Measurements from ENCODE around the gene SOD3.

SOD3 gene

DNA sequence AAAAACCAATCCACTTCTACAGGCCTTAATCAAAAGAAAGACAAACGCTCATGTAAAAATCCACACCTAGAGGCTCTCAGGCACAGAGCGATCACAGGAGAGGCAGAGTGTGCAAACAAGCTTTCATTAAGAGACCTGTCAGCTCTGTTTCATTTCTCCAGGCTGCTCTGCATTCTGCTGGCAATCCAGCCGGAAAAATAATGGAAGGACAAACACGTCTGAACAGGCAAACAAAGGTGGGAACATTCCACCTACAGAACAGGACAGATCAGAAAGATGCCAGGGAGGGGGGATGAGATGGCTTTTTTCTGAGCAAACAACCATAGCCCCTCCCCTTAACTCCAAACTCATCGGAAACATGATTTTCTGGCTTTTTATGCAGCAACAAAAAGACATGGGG is 9.7 kb downstream of the SOD3 start:
- DNase-seq = no peak

DNA sequence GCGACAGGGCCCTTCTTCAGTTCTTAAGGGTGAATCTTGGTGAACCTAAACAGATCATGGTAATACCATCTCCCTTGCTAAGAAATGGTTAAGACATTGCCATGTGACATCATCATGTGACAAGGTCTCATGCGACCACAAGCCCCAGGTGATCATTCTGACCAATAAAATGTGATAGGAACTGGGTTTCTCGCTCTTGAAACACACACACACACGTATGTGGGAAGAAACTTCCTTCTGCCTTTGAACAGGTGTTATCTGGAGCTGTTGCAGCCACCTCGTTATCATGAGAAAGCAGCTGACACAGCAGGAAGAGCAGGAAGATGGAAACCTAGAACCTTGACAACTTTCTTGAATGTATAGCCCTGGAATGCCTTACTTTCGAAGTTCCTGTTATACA is 10.2 kb downstream of the SOD3 start:
- no peak for DNase-seq

DNA sequence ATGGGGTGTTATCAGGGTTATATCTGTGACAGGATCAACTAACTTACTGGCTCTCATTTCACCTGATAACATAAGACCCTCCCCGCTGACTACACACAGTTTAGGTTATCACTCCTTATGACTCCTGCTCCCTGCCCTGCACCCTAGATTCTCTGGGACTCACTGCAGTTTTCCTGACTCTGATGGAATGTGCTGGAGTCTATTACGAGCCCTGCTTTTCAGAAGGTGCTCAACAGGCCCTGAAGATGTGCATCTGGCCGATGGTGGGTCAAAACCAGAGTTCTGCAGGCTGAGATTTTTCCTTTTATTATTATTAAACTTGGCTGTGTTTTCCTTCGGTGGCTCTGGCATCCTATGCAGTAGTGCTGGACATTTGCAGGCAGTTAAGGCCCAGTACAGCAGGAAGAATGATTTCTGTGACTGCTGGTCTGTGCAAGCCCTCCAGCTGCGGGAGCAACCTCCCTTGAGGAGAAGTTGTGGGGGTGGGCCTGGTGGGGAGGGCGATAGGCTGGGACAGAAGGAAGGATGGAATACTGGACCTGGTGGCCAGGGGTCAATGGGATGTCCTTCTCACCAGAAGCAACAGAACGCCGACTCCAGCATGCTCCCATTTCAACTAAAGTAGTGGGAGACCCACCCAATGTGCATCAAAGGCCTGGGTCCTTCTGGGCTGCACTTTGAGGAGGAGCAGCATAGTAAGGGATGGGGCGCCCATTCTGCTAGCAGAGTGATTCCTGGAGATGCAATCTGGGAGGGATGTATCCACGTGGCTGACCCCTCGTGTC is 11.0 kb downstream of the SOD3 start:
- DNase-seq = no peak

DNA sequence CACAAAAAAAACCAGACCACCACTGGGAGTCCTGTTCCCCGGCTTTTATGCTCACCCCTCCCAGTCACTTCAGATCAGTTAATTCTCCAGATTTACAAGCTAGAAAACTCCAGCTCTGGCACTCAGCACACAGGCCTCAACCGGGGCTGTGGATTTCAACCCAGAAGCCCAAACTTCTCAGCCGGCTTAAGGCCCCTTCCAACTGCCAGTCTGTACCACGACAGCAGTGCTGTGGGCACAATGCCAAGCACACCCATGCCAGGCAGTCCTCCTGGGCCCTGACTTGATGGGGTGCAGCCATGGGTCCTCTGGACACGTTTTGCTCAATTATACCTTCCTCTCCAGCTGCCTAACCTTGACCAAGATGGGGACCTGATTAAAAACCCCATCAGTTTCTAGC is 12.2 kb downstream of the SOD3 start:
- DNase-seq = no peak

DNA sequence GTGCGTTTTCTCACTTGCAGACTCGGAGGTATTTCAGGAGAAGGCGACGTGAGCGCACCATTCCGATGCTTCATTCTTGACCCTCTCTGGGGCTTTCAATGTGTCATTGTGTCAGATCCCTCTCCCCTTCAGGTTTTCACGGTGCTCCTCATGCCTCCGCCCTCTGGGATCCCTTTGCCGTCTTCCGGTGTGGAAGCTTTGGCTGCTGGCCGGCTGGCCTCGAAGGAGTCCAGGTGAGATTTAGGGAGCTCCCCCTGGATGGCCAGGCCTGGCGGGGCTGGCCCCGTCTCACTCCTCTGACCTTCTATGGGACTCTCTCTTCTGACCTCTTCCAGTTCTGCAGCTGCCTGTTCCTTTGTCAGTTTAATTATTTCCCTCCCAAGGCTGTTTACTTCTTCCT is 12.9 kb downstream of the SOD3 start:
- DNase-seq = no peak

DNA sequence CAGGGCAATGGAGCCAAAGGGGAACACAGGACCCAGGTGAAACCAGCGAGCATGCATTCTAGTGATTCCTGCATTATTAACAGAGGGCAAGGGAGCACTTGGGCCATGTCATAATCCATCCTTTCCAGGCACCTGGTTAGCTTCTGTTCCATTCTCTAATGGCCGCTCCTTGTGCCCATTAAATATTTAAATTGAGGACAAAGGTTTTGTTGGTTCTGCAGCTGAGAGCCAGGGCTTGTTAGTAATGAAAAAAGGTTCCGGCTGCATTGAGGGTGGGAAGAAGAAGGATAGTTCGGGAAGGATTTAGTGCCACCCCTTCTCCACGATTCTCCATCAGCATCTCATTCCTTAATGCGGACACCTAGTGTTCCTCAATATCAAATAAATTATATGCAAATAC is 13.6 kb downstream of the SOD3 start:
- no peak for DNase-seq

DNA sequence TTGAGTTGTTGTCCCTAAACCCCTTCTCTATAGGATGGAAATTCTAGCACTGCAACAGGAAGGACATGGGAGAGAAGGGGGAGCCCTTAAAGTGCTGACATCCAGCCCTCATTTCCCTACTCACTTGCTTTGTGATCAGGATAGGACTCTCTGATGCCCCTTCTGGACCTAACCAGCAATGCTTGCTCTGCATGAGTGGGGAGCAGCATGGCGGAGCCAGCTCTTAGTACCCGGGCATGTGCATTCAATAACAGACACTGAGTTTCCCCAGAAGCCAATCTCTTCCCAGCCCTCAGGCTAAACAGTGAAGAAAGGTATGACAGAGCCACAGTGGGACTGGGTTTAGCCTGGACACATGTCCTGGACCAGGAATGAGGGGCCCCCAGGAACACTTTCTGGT is 14.0 kb downstream of the SOD3 start:
- DNase-seq = no peak

DNA sequence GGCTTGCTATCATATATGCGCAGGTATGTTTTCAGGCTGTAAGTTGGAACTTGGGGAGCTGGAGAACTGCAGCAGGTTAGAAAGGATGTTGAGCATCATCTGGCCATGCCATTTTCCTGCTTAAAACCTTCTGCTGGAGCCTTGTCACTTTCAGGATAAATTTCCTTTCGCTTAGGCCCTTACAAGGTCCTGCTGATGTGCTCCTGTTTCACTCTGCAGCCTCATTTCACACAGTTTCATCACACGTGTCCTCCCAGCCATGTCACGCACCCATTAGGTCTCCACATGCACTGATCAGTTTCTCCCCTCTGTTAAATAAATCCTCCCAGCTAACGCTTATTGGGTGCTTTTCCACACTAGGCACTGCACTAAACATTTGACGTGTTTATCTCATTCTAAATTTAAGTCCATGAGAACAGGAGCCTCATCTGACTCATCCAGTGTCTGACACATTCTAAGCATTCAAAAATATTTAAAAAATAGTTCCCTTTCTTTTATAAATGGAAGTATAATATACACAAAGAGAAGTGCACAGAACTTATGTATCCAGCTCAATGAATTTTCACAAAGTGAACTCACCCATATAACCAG is 14.5 kb downstream of the SOD3 start:
- peak; percentile 18 for DNase-seq

DNA sequence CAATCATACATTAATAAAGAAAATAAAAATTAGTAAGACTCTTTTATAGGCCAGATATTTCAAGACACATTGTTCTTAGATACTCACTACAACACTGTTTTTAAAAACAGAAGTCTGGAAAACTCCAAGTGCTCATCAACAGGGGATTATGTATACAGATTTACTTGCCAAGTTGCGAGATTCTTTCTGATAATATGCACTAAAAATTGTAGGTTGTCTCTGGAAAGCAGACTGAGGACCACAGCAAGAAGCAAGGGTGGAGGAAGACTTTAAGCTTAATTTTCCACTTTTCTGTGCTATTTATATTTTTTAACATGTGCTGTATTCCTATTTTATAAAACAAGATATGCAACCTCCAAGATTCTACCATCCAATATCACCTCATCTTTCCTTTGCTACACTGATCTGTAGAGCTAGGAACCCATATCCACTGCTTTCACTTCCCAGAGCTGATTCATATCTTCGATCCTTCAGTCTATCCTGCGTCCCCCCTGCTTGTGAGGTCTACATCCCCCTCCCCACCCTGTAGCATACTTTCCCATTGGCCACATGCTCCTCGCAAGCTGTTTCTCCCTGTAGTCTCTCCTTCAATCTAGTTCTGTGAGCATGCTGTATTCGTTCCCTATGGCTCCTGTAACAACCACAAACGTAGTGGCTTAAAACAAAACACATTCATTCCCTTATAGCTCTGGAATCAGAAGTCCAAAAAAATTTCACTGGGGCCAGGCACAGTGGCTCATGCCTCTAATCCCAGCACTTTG is 15.7 kb downstream of the SOD3 start:
- DNase-seq = no peak

DNA sequence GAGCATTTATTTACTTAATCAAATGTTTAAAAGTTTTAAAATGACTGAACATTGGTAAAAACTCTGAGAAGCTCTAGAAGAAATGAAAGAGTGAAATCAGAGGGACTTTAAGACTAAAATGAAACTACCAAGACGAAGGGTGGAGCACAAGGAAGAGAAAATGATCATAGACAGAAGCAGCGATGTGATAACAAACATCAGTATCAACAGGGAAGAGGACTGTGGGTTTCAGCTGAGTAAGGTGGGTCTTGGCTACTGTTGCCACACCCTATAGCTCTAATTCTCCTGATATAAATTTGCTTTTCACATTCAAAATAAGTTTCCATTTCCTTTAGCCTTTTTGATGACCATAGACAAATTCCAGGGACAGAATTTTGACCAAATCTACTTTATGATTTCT is 18.4 kb downstream of the SOD3 start:
- DNase-seq = no peak

DNA sequence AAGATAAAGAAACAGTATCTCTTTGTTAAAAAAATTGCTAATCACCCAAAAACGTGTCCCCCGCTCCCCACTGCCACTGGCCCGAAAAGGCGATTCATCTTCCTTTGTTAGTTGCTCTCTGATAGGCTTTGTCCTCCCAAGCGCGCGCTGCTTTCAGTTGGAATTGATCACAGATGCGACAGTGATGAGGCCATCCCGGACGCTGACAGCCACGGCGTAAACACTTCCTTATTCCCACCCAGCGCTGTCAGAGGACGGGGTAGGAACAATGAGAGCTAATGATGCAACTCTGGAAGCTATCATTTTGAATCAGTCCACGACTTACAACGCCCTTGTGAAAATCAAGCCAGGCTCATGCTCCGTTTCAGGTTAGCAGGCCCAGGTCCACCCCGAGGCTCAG is 21.4 kb downstream of the SOD3 start:
- DNase-seq = peak; percentile 20

DNA sequence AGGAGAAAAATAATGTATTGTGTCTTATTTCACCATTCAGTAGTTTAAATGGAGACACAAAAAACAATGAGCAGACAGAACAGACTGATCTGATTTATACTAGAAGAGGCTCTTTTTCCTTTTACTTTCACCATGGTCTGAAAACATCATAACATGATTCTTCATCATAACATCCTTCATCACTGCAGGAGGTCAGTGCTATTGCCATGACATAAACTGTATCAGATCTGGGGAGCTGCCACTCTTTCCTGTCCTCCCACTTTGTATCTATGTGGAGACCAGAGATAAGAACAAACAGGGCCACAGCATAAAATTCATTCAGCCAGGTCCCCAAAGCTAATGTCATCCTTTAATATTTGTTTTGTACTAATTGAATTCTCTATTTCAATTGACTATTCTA is 25.2 kb downstream of the SOD3 start:
- no peak for DNase-seq

DNA sequence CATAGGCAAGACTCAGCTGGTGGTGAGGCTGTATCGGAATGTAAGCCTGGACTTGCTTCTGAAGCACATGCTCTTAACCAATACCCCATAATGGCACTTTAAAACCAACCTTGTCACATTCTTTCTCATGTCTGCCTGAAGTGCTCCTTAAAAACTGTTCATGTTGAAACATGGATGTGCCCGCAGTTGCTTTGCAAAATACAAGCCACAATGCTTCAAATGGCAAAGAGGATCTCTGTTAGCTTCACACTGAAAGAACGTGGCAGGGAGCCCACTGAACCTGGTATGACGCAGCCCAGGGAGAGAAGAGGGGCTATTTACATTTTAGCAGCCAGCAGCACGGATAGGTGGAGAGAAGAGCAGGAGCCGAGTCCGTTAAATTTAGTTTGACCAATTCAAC is 29.3 kb downstream of the SOD3 start:
- DNase-seq = no peak

DNA sequence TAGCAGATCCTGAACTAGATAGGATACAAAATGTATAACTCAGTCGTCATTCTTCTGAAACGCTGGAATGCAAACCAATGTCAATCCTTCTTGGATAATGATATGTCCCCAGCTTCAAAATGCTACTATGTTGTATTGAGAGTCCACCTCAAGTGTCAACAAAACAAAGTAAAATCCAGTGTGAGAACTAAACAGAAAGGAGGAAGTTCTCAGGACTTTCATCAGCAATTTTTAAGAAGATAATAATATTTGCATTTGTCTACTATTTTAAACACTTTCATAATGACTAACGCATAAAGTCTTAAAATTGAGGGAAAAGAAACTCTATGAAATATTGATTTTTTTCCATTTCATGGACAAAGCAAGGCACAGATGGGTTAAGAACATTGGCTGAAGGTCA is 36.3 kb downstream of the SOD3 start:
- no peak for DNase-seq

DNA sequence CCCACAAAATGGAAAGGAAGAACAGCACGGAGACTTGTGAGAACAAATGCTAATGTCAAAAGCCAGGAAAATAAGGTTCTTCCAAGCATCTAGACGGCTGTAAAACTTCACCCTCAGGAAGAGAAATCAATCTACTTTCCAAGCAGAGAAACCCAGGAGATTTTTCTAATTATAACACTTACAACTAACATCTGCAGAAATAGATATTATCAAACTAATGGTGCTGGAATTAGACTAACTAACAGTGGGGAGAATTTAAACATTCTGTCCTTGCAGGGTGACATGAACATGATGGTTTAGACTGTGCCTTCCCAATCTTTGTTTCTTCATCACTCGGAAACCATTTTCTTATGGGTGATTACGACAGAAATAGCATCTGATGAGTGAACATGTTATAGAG is 40.3 kb downstream of the SOD3 start:
- no peak for DNase-seq

DNA sequence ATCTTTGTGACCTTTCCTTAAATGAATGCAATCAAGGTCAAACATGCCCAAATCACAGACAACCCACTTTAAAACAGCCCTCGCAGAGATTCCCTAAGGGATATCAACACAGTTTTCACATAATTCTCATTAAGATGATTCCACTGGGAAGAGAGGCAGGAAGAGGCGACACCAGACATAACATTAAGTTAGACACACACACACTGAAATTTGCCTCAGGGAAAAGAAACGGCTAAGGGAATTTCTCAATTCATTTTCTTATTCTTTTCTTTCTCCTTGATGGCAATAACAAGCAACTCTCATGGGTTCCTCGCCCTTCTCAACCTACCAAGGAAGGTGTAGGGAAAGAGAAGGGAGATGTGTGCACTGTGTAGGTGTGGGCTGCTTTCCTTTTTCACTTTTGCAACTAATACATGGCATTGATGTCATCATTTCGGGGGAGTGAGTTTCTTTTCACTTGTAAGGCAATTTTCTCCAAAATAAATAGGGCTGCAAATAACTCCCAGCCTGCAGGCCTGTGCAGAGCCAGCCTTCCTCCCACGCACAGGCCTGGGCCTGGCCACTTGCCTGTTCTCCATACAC is 41.4 kb downstream of the SOD3 start:
- DNase-seq = no peak

DNA sequence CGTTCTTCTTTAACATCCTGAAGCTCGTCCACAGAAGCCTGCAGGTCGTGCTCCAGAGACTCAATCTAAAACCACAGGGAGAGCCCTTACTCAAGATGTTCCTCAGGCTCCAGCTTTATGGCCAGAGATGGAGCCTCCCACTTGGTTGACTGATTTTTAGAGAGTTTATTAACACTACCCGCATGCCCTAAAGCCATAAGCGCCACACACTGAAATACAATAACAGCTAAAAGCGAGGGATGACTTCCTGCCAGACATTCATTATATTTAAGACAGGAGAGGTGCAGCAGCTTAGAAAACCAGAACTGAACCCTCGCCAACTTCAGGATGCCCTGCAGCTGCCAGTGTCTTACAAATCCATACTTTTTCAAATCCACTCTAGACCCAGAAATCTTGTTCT is 42.0 kb downstream of the SOD3 start:
- no peak for DNase-seq

DNA sequence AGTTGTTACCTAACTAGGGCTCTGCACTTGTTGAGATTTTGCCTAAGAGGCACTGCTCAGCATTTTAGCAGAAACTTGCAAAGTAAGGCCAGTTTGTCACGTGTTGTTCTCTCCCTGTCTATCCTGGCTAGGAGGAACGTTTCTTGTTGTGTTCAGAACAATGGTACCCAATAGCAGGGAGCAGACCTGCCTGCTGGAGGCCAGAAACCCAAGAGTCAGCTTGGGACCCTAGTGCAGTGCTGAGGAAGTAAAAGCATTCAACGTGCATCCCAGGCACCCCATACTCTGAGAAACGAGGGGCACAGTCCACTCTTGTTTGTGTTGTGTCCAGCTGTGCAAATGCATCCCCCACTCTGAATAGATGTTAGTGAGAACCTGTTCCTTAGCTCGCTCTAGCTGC is 42.4 kb downstream of the SOD3 start:
- no peak for DNase-seq

DNA sequence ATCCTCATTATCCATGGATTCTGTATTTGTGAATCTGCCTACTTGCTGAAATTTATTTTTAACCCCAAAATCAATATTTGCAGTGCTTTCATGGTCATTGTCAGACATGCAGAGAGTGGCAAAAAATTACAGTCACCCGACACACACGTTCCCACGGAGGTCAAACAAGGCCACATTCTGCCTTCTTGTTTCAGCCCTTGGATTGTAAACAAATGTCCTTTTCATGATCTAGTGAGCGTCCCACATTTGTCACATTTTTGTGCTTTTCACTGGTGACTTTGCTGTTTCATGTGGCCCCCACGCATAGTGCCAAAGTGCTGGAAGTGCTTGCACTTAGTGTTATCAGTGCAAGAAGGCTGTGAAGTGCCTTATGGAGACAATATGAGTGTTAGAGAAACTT is 45.0 kb downstream of the SOD3 start:
- no peak for DNase-seq

DNA sequence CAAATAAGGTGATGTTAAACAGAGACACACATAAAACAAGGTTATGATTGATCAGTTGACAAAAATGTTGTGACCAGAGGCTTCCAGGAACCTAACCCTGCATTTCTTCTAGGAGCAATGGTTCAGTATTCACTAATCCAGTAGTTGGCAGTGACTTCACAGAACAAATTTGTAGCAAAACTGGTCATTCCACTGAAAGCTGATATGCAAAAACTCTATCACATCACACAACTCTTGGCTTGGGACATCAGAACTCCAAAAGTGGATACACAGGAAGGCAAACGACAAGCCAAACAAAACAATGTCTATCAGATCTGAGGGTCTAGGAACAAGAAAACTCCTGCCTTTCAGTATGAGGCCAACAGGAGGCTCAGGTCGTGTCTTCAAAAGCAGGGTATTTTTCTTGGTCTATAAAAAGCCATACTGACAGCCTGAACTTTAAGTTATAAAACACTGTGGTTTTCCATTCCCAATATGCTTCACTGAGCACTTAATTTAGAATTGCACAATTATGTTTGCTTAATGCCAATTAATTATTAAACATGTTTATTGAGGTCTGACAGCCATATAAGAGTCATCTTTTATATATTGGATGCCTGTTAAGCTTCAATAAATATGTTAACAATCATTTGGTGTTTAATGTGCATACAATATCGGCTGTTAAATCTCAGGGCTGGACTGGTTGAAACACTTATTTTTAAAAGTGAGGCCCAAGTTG is 45.6 kb downstream of the SOD3 start:
- no peak for DNase-seq

DNA sequence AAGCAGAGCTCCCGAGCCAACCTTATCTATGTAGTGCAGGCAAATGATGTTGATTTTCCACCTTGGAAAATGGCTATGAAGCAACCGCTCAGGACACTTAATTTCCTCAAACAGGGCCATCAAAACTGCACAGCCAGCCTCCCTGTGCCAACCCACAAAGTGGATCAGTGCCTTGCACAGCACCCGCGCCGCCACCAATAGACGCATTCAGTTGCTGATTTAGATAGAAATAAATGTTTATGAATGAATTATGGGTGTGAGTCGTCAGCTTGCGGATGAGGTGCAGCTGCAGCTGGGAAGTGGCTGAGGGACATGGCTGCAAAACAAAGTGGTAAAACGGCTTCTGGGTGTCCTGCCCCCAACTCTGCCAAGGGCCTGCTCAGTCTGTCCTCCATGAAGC is 47.0 kb downstream of the SOD3 start:
- no peak for DNase-seq

DNA sequence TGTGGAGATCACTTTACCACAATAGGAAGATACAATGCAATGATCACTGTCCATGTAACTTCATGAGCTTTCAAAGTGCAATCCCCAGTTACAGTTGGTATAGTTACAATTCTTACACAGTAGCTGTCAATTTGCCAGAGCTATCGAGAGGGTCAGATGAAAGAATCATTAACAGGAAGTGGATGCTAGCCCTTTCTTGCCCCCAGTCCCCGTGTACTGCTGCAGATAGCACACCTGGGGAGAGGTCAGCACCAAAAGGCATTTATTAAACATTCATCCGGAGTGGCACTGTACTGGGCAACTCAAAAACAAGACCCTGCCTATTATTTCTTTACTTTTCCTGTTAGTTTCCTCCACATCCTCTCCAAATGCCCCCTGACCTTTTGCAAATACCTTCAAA is 47.7 kb downstream of the SOD3 start:
- DNase-seq = no peak

DNA sequence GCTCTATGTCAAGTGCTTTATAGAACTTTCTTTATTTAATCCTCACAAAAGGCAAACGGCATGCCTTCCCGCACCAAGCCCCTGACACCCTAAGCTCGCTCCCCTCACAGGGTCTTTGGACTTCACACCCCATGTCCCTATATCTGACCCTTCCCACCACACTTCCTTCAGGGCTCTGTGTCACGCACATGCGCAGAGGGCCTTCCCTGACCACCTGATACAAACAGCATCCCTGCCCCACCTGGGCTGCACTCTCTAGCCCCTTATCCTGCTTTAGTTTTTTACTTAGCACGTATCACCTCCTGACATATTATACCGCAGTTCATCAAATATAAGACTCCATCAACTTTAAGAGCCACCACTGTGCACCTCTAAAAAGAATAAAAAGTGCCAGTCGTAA is 49.8 kb downstream of the SOD3 start:
- DNase-seq = no peak

Measured in fibroblast of upper back skin (primary cell).